Loucy (cell line): ENCODE results near the gene NDUFA8.

ENCODE experiments used
- EZH2phosphoT487 ChIP-seq: fragments of 200-600 bp; IDR thresholded peaks from 2 replicates; pipeline ENCODE4 v1.6.1; 2018; ENCODE audit warnings: antibody characterized with exemption, mild to moderate bottlenecking, moderate library complexity, borderline replicate concordance
- TF ChIP-seq, protein P1 (sequence below): fragments of 200-600 bp; sonication (generic); conservative IDR thresholded peaks from 2 replicates; pipeline ENCODE4 v1.5.1; 2014; ENCODE audit warnings: mild to moderate bottlenecking, antibody characterized with exemption, low read length

DNA sequence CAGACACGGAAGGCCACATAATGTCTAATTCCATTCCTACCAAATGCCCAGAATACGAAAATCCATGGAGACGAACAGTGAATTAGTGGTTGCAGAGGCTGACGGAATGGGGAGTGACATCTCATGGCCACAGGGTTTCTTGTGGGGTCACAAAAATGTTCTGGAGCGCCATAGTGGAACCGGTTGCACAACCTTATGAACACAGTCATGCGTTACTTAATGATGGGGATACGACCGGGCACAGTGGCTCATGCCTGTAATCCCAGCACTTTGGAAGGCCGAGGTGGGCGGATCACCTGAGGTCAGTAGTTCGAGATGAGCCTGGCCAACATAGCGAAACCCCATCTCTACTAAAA lies 40.4 kb downstream of the NDUFA8 start:
- TF ChIP-seq, protein P1, sequence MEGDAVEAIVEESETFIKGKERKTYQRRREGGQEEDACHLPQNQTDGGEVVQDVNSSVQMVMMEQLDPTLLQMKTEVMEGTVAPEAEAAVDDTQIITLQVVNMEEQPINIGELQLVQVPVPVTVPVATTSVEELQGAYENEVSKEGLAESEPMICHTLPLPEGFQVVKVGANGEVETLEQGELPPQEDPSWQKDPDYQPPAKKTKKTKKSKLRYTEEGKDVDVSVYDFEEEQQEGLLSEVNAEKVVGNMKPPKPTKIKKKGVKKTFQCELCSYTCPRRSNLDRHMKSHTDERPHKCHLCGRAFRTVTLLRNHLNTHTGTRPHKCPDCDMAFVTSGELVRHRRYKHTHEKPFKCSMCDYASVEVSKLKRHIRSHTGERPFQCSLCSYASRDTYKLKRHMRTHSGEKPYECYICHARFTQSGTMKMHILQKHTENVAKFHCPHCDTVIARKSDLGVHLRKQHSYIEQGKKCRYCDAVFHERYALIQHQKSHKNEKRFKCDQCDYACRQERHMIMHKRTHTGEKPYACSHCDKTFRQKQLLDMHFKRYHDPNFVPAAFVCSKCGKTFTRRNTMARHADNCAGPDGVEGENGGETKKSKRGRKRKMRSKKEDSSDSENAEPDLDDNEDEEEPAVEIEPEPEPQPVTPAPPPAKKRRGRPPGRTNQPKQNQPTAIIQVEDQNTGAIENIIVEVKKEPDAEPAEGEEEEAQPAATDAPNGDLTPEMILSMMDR, result no peak
- no peak for TF ChIP-seq EZH2phosphoT487
